ENCODE measurements around the gene CNIH2.

The CNIH2 gene

GRCh38 chr11:66333220-66333877 lies 55.4 kb downstream of the CNIH2 start:
- no peak for DNase-seq
